Neural crest cell (in vitro differentiated cells): ENCODE measurements around the gene THUMPD2. TPM values are rescaled to one million over a fixed set of nuclear protein-coding genes. Genes with fewer than 3 reads are reported as not detected.

Experiments
- DNase-seq: peaks from one replicate; pipeline ENCODE4 v3.0.0; 2021; ENCODE audit warnings: low read depth, mixed read lengths, low spot score
- H3K27ac Mint-ChIP-seq: one replicate; pipeline ENCODE4 v1.8.0; 2021; ENCODE audit warnings: mild to moderate bottlenecking, mixed read lengths; ENCODE audit not compliant: unreplicated experiment
- H3K27me3 Mint-ChIP-seq: 2 replicates; pipeline ENCODE4 v1.8.0; 2021; ENCODE audit warnings: low read depth, mild to moderate bottlenecking, mixed read lengths
- H3K36me3 Mint-ChIP-seq: 2 replicates; pipeline ENCODE4 v1.8.0; 2021; ENCODE audit warnings: low read depth, mild to moderate bottlenecking, mixed read lengths
- H3K4me1 Mint-ChIP-seq: 2 replicates; pipeline ENCODE4 v1.8.0; 2021; ENCODE audit warnings: mixed read lengths
- H3K4me3 Mint-ChIP-seq: one replicate; pipeline ENCODE4 v1.8.0; 2021; ENCODE audit warnings: mild to moderate bottlenecking, mixed read lengths
- H3K9me3 Mint-ChIP-seq: 2 replicates; pipeline ENCODE4 v1.8.0; 2021; ENCODE audit warnings: mixed read lengths
- total RNA-seq: library from RNA; stranded (reverse); gene quantifications from 2 replicates; pipeline ENCODE4 v1.2.1, GENCODE V29; 2021
- TF ChIP-seq, protein P1 (sequence below): fragments of 200-600 bp; sonication (generic); conservative IDR thresholded peaks from 2 replicates; pipeline ENCODE4 v1.5.0; 2021; ENCODE audit warnings: antibody characterized with exemption, mild to moderate bottlenecking

THUMPD2 gene
- total RNA-seq, 1 donor from 2014 or later, result 14.9 TPM

DNA sequence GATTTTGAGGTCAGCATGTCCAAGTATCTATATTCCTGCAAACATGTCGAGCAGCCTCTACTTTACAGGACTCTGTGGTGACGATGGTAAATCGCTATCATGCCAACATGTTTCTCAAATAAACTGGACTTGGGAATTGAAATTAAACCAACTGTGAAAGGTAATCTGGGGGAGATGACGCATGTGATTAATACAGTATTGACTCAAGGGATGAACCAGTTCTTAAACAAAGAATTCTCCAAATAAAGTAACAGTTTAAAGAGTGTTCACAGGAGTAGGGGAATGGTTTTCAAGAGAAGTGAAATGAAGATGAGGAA lies 54.3 kb downstream of the THUMPD2 start:
- peaks cover 16% of the 10 kb centered on the region for H3K4me1 Mint-ChIP-seq
- H3K9me3 Mint-ChIP-seq, result peaks cover 5% of the 10 kb centered on the region
- H3K27ac Mint-ChIP-seq, result no peak overlapping the region
- H3K36me3 Mint-ChIP-seq, result peaks cover 8% of the 10 kb centered on the region
- no peak for DNase-seq
- TF ChIP-seq, protein P1, sequence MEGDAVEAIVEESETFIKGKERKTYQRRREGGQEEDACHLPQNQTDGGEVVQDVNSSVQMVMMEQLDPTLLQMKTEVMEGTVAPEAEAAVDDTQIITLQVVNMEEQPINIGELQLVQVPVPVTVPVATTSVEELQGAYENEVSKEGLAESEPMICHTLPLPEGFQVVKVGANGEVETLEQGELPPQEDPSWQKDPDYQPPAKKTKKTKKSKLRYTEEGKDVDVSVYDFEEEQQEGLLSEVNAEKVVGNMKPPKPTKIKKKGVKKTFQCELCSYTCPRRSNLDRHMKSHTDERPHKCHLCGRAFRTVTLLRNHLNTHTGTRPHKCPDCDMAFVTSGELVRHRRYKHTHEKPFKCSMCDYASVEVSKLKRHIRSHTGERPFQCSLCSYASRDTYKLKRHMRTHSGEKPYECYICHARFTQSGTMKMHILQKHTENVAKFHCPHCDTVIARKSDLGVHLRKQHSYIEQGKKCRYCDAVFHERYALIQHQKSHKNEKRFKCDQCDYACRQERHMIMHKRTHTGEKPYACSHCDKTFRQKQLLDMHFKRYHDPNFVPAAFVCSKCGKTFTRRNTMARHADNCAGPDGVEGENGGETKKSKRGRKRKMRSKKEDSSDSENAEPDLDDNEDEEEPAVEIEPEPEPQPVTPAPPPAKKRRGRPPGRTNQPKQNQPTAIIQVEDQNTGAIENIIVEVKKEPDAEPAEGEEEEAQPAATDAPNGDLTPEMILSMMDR, result no peak
- no peak overlapping the region for H3K4me3 Mint-ChIP-seq
- no peaks in the 10 kb centered on the region for H3K27me3 Mint-ChIP-seq

GRCh38 chr2:39723946-39724827 lies 54.9 kb downstream of the THUMPD2 start:
- no peak overlapping the region for H3K27ac Mint-ChIP-seq

GRCh38 chr2:39723497-39723896 lies 55.6 kb downstream of the THUMPD2 start:
- peaks cover 12% of the 10 kb centered on the region for H3K4me1 Mint-ChIP-seq
- TF ChIP-seq, protein P1, result no peak
- H3K9me3 Mint-ChIP-seq, result peaks cover 2% of the 10 kb centered on the region
- peaks cover 3% of the 10 kb centered on the region for H3K36me3 Mint-ChIP-seq
- H3K27me3 Mint-ChIP-seq, result no peaks in the 10 kb centered on the region
- H3K4me3 Mint-ChIP-seq, result no peak overlapping the region
- DNase-seq, result no peak
- no peak overlapping the region for H3K27ac Mint-ChIP-seq

More at GRCh38 chr2:39723946-39724827, 54.9 kb downstream of the THUMPD2 start:
- peaks cover 16% of the 10 kb centered on the region for H3K4me1 Mint-ChIP-seq
- no peak overlapping the region for H3K4me3 Mint-ChIP-seq
- H3K9me3 Mint-ChIP-seq, result peaks cover 5% of the 10 kb centered on the region
- TF ChIP-seq, protein P1, result no peak
- no peak for DNase-seq
- H3K36me3 Mint-ChIP-seq, result peaks cover 7% of the 10 kb centered on the region
- no peaks in the 10 kb centered on the region for H3K27me3 Mint-ChIP-seq

DNA sequence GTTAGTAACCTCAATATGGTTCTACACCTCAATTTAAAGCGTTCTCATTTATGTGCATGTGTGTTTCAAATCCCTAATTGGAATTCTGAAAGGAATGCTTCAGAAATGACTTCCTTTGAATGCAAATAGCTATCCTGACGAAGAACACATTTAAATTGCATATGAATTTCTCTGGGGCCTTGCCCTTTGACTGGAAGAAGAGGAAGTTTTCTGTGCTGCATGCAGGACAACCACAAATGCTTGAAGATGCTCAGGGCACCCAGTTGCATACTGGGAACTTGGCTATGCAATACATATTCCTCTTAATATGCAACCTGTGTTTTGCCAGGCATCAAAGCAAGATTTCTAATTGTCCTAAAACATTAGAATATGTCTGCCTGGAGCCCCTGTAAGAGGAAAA lies 58.1 kb downstream of the THUMPD2 start:
- Mint-ChIP-seq H3K27me3 (no peaks in the 10 kb centered on the region), H3K9me3 (no peaks in the 10 kb centered on the region), H3K4me1 (peaks cover 12% of the 10 kb centered on the region), H3K36me3 (peaks cover 3% of the 10 kb centered on the region), H3K4me3 (no peak overlapping the region), H3K27ac (no peak overlapping the region)
- DNase-seq, result no peak
- TF ChIP-seq, protein P1, result no peak

- Mint-ChIP-seq H3K27me3 (no peaks in the 10 kb centered on the region), H3K4me3 (no peak overlapping the region), H3K4me1 (no peaks in the 10 kb centered on the region), H3K36me3 (peaks cover 3% of the 10 kb centered on the region), H3K9me3 (no peaks in the 10 kb centered on the region), H3K27ac (no peak overlapping the region)
- TF ChIP-seq, protein P1, result no peak
- DNase-seq, result no peak
Measured at GRCh38 chr2:39719317-39719716, 59.7 kb downstream of the THUMPD2 start.
